HepG2 (cell line): ENCODE data around the gene PKD1L1. TPM values are rescaled to one million over a fixed set of nuclear protein-coding genes. Genes with fewer than 3 reads are reported as not detected.

Experiments
- ATAC-seq: fragments of 200-7000 bp; cut with Tn5 transposase; 3 replicates; pipeline ENCODE4 v1.9.1; 2020; ENCODE audit warnings: mild to moderate bottlenecking, moderate library complexity
- BruUV-seq: library from RNA; stranded (reverse); fragments of 400-500 nt; replicated peaks from 2 replicates; lab custom pipeline; 2021; lab: Mats Ljungman, UMichigan
- CTCF ChIA-PET: fragments of 300-600 bp; formaldehyde crosslinking; extraction: SDS; loops from one replicate; lab custom pipeline; 2021; ENCODE audit warnings: low total read pairs, inconsistent platforms, low intra/inter-chr PET ratio; lab: Yijun Ruan, JAX
- POLR2A ChIA-PET: fragments of 350-600 bp; sonication (Branson Sonifier 250); formaldehyde crosslinking; loops from one replicate; lab custom pipeline; 2020; ENCODE audit warnings: antibody characterized with exemption, inconsistent platforms; lab: Yijun Ruan, JAX
- DNase-seq: peaks from one replicate; pipeline ENCODE4 v3.0.0-alpha.2; 2015; ENCODE audit warnings: low spot score
- FAIRE-seq: peaks from 3 replicates; lab custom pipeline; 2011; peaks lifted over from hg19 to GRCh38; lab: Jason Lieb, UNC
- H2AFZ ChIP-seq: one replicate; pipeline ENCODE4 v1.6.1; 2011; ENCODE audit warnings: low read length, inconsistent platforms
- H3K27ac ChIP-seq: fragments of 300-600 bp; 3 replicates; pipeline ENCODE4 v1.8.0; 2011; ENCODE audit warnings: mixed run types, mild to moderate bottlenecking, mixed read lengths, low read length, inconsistent platforms; ENCODE audit not compliant: insufficient read depth; ENCODE audit errors: extremely low read length
- H3K27me3 ChIP-seq, 2 experiments: fragments of 200-600 bp in 1 of 2; 2 replicates in 1 of 2; 3 replicates in 1 of 2; pipeline versions ENCODE4 v1.6.0 to v1.8.0; 2011; ENCODE audit warnings: low read length in 2 of 2, mild to moderate bottlenecking in 2 of 2, moderate library complexity in 2 of 2, inconsistent platforms in 1 of 2; ENCODE audit not compliant: insufficient read depth in 2 of 2, control insufficient read depth in 1 of 2
- H3K36me3 ChIP-seq, 2 experiments: fragments of 200-600 bp in 1 of 2; replicated peaks in 1 of 2; 2 replicates in 1 of 2; 3 replicates in 1 of 2; pipeline versions ENCODE4 v1.5.1 to v1.8.0; 2011; ENCODE audit warnings: low read length in 2 of 2, inconsistent platforms in 1 of 2; ENCODE audit not compliant: insufficient read depth in 2 of 2, control insufficient read depth in 1 of 2
- H3K4me1 ChIP-seq: 2 replicates; pipeline ENCODE4 v1.5.1; 2012; ENCODE audit warnings: low read length, inconsistent platforms; ENCODE audit not compliant: insufficient read depth
- H3K4me2 ChIP-seq: 2 replicates; pipeline ENCODE4 v1.6.0; 2011; ENCODE audit warnings: low read depth, low read length, inconsistent platforms
- H3K4me3 ChIP-seq, 3 experiments: fragments of 200-600 bp in 1 of 3; sonication (generic), shearing (Covaris generic) in 1 of 3; replicated peaks in 1 of 3; 2 replicates each; pipeline ENCODE4 v1.5.1; 2011 to 2016; ENCODE audit warnings: low read length in 3 of 3, inconsistent platforms in 2 of 3, low read depth in 2 of 3, mild to moderate bottlenecking in 2 of 3, control low read depth in 1 of 3, mixed read lengths in 1 of 3; ENCODE audit not compliant: insufficient read depth in 1 of 3
- H3K79me2 ChIP-seq: one replicate; pipeline ENCODE4 v1.6.1; 2011; ENCODE audit warnings: low read length, inconsistent platforms; ENCODE audit not compliant: insufficient read depth
- H3K9ac ChIP-seq: 2 replicates; pipeline ENCODE4 v1.6.0; 2011; ENCODE audit warnings: mild to moderate bottlenecking, low read depth, low read length, inconsistent platforms; ENCODE audit not compliant: insufficient read depth
- H3K9me3 ChIP-seq: 2 replicates; pipeline ENCODE4 v1.5.1; 2012; ENCODE audit warnings: mild to moderate bottlenecking, low read length
- H4K20me1 ChIP-seq: 2 replicates; pipeline ENCODE4 v1.6.0; 2011; ENCODE audit warnings: inconsistent platforms, mild to moderate bottlenecking, low read length, moderate library complexity; ENCODE audit not compliant: insufficient read depth
- ATF5 ChIP-seq: sonication (generic); formaldehyde crosslinking; IDR thresholded peaks from 2 replicates; pipeline ENCODE4 v1.4.0; 2020; ENCODE audit warnings: mild to moderate bottlenecking, low read depth, missing genetic modification reagents
- HOMEZ ChIP-seq: IDR thresholded peaks from 2 replicates; pipeline ENCODE4 v1.6.1; 2016; ENCODE audit warnings: low read depth
- ISL2 ChIP-seq: sonication (generic); formaldehyde crosslinking; IDR thresholded peaks from 2 replicates; pipeline ENCODE4 v1.5.0; 2020; ENCODE audit warnings: missing genetic modification reagents
- KLF16 ChIP-seq, 2 experiments: sonication (generic) in 1 of 2; formaldehyde crosslinking in 1 of 2; IDR thresholded peaks; 2 replicates each; pipeline versions ENCODE4 v1.6.1 to v1.8.0; 2016 to 2023; ENCODE audit warnings: missing genetic modification reagents in 2 of 2, missing compliant biosample characterization in 1 of 2
- LBX2 ChIP-seq: sonication (generic); formaldehyde crosslinking; IDR thresholded peaks from 2 replicates; pipeline ENCODE4 v1.5.0; 2020; ENCODE audit warnings: missing genetic modification reagents, mild to moderate bottlenecking, borderline replicate concordance
- ZNF746 ChIP-seq: sonication (generic); formaldehyde crosslinking; IDR thresholded peaks from 2 replicates; pipeline ENCODE4 v1.8.0; 2022; ENCODE audit warnings: mild to moderate bottlenecking, missing genetic modification reagents
- ZSCAN20 ChIP-seq: sonication (generic); formaldehyde crosslinking; IDR thresholded peaks from 2 replicates; pipeline ENCODE4 v1.4.0; 2020; ENCODE audit warnings: missing genetic modification reagents, mild to moderate bottlenecking, borderline replicate concordance
- WGBS: methylation state at CpG from one replicate; pipeline ENCODE4 v1.1.6; 2017; ENCODE audit warnings: low lambda C conversion rate; 5-methylcytosine and 5-hydroxymethylcytosine counted together
- in situ Hi-C: cut with HindIII; loops from 2 replicates; pipeline ENCODE4 v1.10.0; 2017; ENCODE audit warnings: low pct_unique_long_range_greater_than_20kb; ENCODE audit not compliant: extremely low pct_ligation_motif_present
- intact Hi-C: fragments of 100-400 bp; cut with micrococcal nuclease; formaldehyde crosslinking; loops from one replicate; pipeline ENCODE4 v1.10.0; 2022; ENCODE audit not compliant: unreplicated experiment
- polyA plus RNA-seq, 8 experiments: library from polyadenylated mRNA; depleted of rRNA in 3 of 8; stranded (reverse) in 7 of 8; unstranded in 1 of 8; fragments of >200 nt; fragmentation: Illumina TruSeq in 4 of 8; extraction: Trizol in 4 of 8; gene quantifications; 2 replicates each; pipeline versions ENCODE4 v1.2.1 to v1.2.3, GENCODE V29; 2011 to 2016; ENCODE audit warnings: low read depth in 4 of 8, missing spikeins in 1 of 8, mixed read lengths in 1 of 8; ENCODE audit not compliant: insufficient read depth in 1 of 8
- total RNA-seq, 5 experiments: library from RNA; depleted of rRNA; stranded (reverse); fragments of >200 nt; fragmentation: Illumina TruSeq; extraction: Trizol; gene quantifications; 2 replicates each; pipeline ENCODE4 v1.2.3, GENCODE V29; 2016; ENCODE audit warnings: low read depth in 1 of 5

PKD1L1 gene
- total and polyA plus RNA-seq, 2 of the 13 experiments (the other 11 are each of a cell fraction or from before 2014, with no cell fraction given) = 0.01 TPM; not detected in 1

- no peak for TF ChIP-seq KLF16 (CRISPR knock-in tag; IDR thresholded peaks at IDR 0.05)
These were observed 218.1 kb downstream of the PKD1L1 start (continued) for GRCh38 chr7:47730142-47730541.

DNA sequence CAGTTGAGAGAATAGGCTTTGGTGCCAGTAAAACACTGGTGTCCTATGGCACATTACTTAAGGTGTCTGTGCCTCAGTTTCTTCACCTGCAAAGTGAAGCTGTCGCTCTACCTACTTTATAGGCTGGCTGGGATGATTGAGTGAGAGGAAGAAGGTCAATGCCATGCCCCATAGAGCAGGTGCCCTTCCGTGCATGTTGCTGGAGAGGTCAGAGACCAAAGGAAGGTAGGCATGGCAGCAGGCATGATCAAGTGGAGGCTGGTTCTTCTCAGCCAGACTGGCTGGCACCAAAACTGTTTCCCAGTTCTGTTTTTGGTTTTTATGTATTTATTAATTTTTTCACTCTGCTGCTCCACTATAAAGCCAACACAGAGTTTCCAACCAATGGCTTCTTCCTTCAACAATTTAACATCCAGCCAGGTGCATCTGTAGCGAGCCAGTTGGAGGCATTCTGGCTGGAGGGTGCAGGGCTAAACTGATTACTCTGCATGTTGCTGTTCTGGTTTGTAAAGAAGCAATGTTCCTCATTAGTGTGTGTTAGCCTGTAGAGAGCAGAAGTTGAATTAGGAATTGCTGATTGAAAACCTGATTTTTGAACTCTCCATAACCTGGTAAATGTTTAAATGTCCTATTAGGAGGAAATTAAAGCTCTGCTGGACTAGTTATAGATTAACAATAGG is 222.1 kb downstream of the PKD1L1 start:
- no TSS peak for BruUV-seq
- H3K4me1 ChIP-seq = peaks cover 52% of the 10 kb centered on the region
- no peak for ATAC-seq
- TF ChIP-seq LBX2 (CRISPR knock-in tag) (no peak), ISL2 (CRISPR knock-in tag) (no peak), ZNF746 (CRISPR knock-in tag) (no peak), HOMEZ (CRISPR knock-in tag) (no peak), ATF5 (no peak), ZSCAN20 (CRISPR knock-in tag) (no peak)
- H3K9me3 ChIP-seq = no peaks in the 10 kb centered on the region
- no peaks in the 10 kb centered on the region for H3K79me2 ChIP-seq
- DNase-seq = no peak
- H3K9ac ChIP-seq = no peak overlapping the region
- no peak for FAIRE-seq
- H3K4me2 ChIP-seq = no peak overlapping the region
- no peaks in the 10 kb centered on the region for H3K27me3 ChIP-seq
- ChIA-PET CTCF (no interaction called here), POLR2A (interaction anchor here (1.9 kb wide), 1 partner anchor 8 kb away, joined by 9 read pairs; no protein-coding TSS in a partner anchor)
- intact Hi-C loops = no loop called here
- in situ Hi-C loops = no loop called here
- H3K4me3 ChIP-seq = no peak overlapping the region
- H3K27ac ChIP-seq = no peak overlapping the region
- 99% methylated on average over 3 of the region's 3 CpGs for WGBS
- no peaks in the 10 kb centered on the region for H3K36me3 ChIP-seq
- H2AFZ ChIP-seq = no peak overlapping the region
- H4K20me1 ChIP-seq = no peaks in the 10 kb centered on the region
